GM12878 (cell line): ENCODE results near the gene ITGB5. TPM values are rescaled to one million over a fixed set of nuclear protein-coding genes. Genes with fewer than 3 reads are reported as not detected.

Experiments used
- JUNB ChIP-seq: IDR thresholded peaks from 2 replicates; pipeline ENCODE4 v1.6.1; 2016; ENCODE audit warnings: antibody characterized with exemption, mild to moderate bottlenecking
- KLF5 ChIP-seq: fragments of 450-650 bp; IDR thresholded peaks from 2 replicates; pipeline ENCODE4 v1.6.1; 2014; ENCODE audit warnings: mild to moderate bottlenecking; ENCODE audit not compliant: partially characterized antibody
- LARP7 ChIP-seq: fragments of 450-650 bp; IDR thresholded peaks from 2 replicates; pipeline ENCODE4 v1.6.1; 2017; ENCODE audit warnings: mild to moderate bottlenecking
- SIX5 ChIP-seq: IDR thresholded peaks from 2 replicates; pipeline ENCODE4 v1.6.1; 2011; ENCODE audit warnings: mild to moderate bottlenecking, low read depth, low read length, moderate library complexity; ENCODE audit not compliant: severe bottlenecking
- YBX1 ChIP-seq: fragments of 450-650 bp; IDR thresholded peaks from 2 replicates; pipeline ENCODE4 v1.6.1; 2016; ENCODE audit warnings: antibody characterized with exemption
- polyA plus RNA-seq, 11 experiments: library from polyadenylated mRNA; depleted of rRNA in 4 of 11; unstranded in 6 of 11; stranded (reverse) in 5 of 11; fragments of >200 nt; fragmentation: Nextera tagmentation in 4 of 11; fragmentation: Illumina TruSeq in 1 of 11; extraction: Ambion mirVana in 4 of 11; extraction: Trizol in 1 of 11; gene quantifications; 1 replicate in 1 of 11; 2 replicates in 10 of 11; pipeline versions ENCODE4 v1.2.1 to v1.2.3, GENCODE V29; 2011 to 2016; ENCODE audit warnings: inconsistent platforms in 2 of 11, missing spikeins in 2 of 11, low read depth in 1 of 11
- total RNA-seq, 4 experiments: library from RNA; depleted of rRNA in 3 of 4; stranded (reverse); fragments of >200 nt in 3 of 4; fragmentation: Illumina TruSeq in 1 of 4; extraction: Trizol in 1 of 4; gene quantifications; 2 replicates each; pipeline versions ENCODE4 v1.2.1 to v1.2.3, GENCODE V29; 2013 to 2021
- TF ChIP-seq, protein P1 (sequence below): fragments of 450-650 bp; formaldehyde crosslinking; IDR thresholded peaks from 2 replicates; pipeline ENCODE4 v1.4.0; 2020; ENCODE audit warnings: mild to moderate bottlenecking, moderate library complexity
- TF ChIP-seq, protein P2 (sequence below): fragments of 450-650 bp; IDR thresholded peaks from 2 replicates; pipeline ENCODE4 v1.6.1; 2016; ENCODE audit warnings: mild to moderate bottlenecking
- TF ChIP-seq, protein P3 (sequence below): fragments of 450-650 bp; IDR thresholded peaks from 2 replicates; pipeline ENCODE4 v1.6.1; 2017; ENCODE audit warnings: mild to moderate bottlenecking, moderate library complexity

Gene ITGB5
- total and polyA plus RNA-seq, 10 of the 15 experiments (the other 5 are each of a cell fraction or from before 2014, with no cell fraction given), result 0.05 to 10.0 (median 0.83) TPM; not detected in 2

DNA sequence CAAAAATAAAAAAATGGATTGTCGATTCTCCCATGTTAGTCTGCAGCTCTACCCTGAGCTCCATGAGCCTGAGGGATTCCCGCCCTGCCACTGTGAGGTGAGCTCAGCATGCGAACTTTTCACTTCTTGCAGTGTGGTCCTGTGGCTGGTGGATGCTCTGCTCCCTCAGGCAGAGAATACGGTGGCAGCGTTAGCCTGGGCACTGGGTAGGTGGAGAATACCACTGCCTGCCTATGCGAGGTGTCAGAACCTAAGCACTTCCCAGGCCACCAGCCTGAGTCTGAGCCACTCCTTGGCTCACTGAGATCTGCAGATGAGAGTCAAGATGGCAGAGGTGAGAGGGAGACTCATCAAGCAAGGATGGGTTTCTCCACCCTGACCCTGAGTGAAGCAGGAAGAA lies 70.1 kb downstream of the ITGB5 start (continued):
- TF ChIP-seq, protein P1, sequence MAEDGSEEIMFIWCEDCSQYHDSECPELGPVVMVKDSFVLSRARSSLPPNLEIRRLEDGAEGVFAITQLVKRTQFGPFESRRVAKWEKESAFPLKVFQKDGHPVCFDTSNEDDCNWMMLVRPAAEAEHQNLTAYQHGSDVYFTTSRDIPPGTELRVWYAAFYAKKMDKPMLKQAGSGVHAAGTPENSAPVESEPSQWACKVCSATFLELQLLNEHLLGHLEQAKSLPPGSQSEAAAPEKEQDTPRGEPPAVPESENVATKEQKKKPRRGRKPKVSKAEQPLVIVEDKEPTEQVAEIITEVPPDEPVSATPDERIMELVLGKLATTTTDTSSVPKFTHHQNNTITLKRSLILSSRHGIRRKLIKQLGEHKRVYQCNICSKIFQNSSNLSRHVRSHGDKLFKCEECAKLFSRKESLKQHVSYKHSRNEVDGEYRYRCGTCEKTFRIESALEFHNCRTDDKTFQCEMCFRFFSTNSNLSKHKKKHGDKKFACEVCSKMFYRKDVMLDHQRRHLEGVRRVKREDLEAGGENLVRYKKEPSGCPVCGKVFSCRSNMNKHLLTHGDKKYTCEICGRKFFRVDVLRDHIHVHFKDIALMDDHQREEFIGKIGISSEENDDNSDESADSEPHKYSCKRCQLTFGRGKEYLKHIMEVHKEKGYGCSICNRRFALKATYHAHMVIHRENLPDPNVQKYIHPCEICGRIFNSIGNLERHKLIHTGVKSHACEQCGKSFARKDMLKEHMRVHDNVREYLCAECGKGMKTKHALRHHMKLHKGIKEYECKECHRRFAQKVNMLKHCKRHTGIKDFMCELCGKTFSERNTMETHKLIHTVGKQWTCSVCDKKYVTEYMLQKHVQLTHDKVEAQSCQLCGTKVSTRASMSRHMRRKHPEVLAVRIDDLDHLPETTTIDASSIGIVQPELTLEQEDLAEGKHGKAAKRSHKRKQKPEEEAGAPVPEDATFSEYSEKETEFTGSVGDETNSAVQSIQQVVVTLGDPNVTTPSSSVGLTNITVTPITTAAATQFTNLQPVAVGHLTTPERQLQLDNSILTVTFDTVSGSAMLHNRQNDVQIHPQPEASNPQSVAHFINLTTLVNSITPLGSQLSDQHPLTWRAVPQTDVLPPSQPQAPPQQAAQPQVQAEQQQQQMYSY, result no peak
- no peak for TF ChIP-seq KLF5
- TF ChIP-seq, protein P2, sequence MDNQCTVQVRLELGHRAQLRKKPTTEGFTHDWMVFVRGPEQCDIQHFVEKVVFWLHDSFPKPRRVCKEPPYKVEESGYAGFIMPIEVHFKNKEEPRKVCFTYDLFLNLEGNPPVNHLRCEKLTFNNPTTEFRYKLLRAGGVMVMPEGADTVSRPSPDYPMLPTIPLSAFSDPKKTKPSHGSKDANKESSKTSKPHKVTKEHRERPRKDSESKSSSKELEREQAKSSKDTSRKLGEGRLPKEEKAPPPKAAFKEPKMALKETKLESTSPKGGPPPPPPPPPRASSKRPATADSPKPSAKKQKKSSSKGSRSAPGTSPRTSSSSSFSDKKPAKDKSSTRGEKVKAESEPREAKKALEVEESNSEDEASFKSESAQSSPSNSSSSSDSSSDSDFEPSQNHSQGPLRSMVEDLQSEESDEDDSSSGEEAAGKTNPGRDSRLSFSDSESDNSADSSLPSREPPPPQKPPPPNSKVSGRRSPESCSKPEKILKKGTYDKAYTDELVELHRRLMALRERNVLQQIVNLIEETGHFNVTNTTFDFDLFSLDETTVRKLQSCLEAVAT, result no peak
- TF ChIP-seq, protein P3, sequence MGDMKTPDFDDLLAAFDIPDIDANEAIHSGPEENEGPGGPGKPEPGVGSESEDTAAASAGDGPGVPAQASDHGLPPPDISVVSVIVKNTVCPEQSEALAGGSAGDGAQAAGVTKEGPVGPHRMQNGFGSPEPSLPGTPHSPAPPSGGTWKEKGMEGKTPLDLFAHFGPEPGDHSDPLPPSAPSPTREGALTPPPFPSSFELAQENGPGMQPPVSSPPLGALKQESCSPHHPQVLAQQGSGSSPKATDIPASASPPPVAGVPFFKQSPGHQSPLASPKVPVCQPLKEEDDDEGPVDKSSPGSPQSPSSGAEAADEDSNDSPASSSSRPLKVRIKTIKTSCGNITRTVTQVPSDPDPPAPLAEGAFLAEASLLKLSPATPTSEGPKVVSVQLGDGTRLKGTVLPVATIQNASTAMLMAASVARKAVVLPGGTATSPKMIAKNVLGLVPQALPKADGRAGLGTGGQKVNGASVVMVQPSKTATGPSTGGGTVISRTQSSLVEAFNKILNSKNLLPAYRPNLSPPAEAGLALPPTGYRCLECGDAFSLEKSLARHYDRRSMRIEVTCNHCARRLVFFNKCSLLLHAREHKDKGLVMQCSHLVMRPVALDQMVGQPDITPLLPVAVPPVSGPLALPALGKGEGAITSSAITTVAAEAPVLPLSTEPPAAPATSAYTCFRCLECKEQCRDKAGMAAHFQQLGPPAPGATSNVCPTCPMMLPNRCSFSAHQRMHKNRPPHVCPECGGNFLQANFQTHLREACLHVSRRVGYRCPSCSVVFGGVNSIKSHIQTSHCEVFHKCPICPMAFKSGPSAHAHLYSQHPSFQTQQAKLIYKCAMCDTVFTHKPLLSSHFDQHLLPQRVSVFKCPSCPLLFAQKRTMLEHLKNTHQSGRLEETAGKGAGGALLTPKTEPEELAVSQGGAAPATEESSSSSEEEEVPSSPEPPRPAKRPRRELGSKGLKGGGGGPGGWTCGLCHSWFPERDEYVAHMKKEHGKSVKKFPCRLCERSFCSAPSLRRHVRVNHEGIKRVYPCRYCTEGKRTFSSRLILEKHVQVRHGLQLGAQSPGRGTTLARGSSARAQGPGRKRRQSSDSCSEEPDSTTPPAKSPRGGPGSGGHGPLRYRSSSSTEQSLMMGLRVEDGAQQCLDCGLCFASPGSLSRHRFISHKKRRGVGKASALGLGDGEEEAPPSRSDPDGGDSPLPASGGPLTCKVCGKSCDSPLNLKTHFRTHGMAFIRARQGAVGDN, result no peak
- TF ChIP-seq YBX1, result no peak
- no peak for TF ChIP-seq SIX5
- no peak for TF ChIP-seq LARP7
- TF ChIP-seq JUNB, result no peak
